Gastrocnemius medialis (tissue), 4 donors: Measurements from ENCODE around the gene RIPOR3. TPM values are rescaled to one million over a fixed set of nuclear protein-coding genes. Genes with fewer than 3 reads are reported as not detected.
A peak's percentile ranks its signal among the peaks of the same experiment; 100 is the strongest.

ENCODE experiments used
- ATAC-seq, 2 donors: fragments of 150-250 bp; one replicate each; pipeline ENCODE4 v1.9.1; 2016
- DNase-seq, 2 donors: peaks; one replicate each; pipeline ENCODE4 v3.0.0-alpha.2; 2019
- H3K27ac ChIP-seq, 4 donors: fragments of 200-600 bp; sonication (generic); 1 replicate in 1 of 4; 2 replicates in 3 of 4; pipeline ENCODE4 v1.5.1; 2016 to 2018; ENCODE audit warnings: mild to moderate bottlenecking in 2 of 4, moderate library complexity in 1 of 4
- H3K27me3 ChIP-seq, 3 donors: fragments of 200-600 bp; sonication (generic) in 2 of 3; 1 replicate in 1 of 3; 2 replicates in 2 of 3; pipeline versions ENCODE4 v1.5.1 to v1.6.0; 2016 to 2019; ENCODE audit warnings: mild to moderate bottlenecking in 1 of 3, moderate library complexity in 1 of 3
- H3K36me3 ChIP-seq, 2 donors: fragments of 200-600 bp; sonication (generic) in 1 of 2; one replicate each; pipeline ENCODE4 v1.5.1; 2017 to 2018
- H3K4me1 ChIP-seq, 2 donors: fragments of 200-600 bp; sonication (generic) in 1 of 2; one replicate each; pipeline ENCODE4 v1.5.1; 2016 to 2017; ENCODE audit warnings: mild to moderate bottlenecking in 2 of 2
- H3K4me3 ChIP-seq, 4 donors: fragments of 200-600 bp; sonication (generic) in 3 of 4; 1 replicate in 1 of 4; 2 replicates in 3 of 4; pipeline ENCODE4 v1.5.1; 2016 to 2019; ENCODE audit warnings: mild to moderate bottlenecking in 2 of 4
- H3K9me3 ChIP-seq, 3 donors: fragments of 200-600 bp; sonication (generic) in 2 of 3; 1 replicate in 1 of 3; 2 replicates in 2 of 3; pipeline ENCODE4 v1.5.1; 2016 to 2019
- CTCF ChIP-seq, 5 experiments: fragments of 450-650 bp in 3 of 5; fragments of 200-600 bp in 2 of 5; sonication (generic) in 2 of 5; IDR thresholded peaks in 4 of 5; conservative IDR thresholded peaks in 1 of 5; 1 replicate in 4 of 5; 2 replicates in 1 of 5; pipeline ENCODE4 v1.5.1; 2016 to 2019; ENCODE audit warnings: antibody characterized with exemption in 5 of 5, mild to moderate bottlenecking in 3 of 5, moderate library complexity in 3 of 5
- POLR2A ChIP-seq, 2 donors: fragments of 450-650 bp; IDR thresholded peaks; one replicate each; pipeline ENCODE4 v1.6.1; 2017; ENCODE audit warnings: antibody characterized with exemption in 2 of 2, mild to moderate bottlenecking in 2 of 2, moderate library complexity in 2 of 2
- in situ Hi-C, 4 donors: fragments of 200-750 bp; cut with MboI; loops; one replicate each; pipeline versions ENCODE4 v1.15.0 to v1.8.0; 2017; ENCODE audit warnings: low sequenced_read_pairs in 4 of 4
- intact Hi-C: fragments of 100-400 bp; cut with DNase I; formaldehyde crosslinking; loops from one replicate; pipeline ENCODE4 v1.15.1; 2023; ENCODE audit warnings: low total_unique reads
- total RNA-seq, 4 donors: library from RNA; depleted of rRNA; stranded (reverse); fragments of >200 nt; gene quantifications; one replicate each; pipeline versions ENCODE4 v1.1.0 to v1.2.3, GENCODE V29; 2016

The RIPOR3 gene
- total RNA-seq, 4 donors from 2014 or later, result 5.3 to 12.5 (median 8.2) TPM

- H3K4me1 ChIP-seq, result peaks cover 53 to 54% of the 10 kb centered on the region in 2 donors
- TF ChIP-seq POLR2A (IDR thresholded peaks at IDR 0.05) (peak in 1 of 2 donors; percentile 45), CTCF (IDR thresholded peaks at IDR 0.05 in 4 of 5, conservative IDR thresholded peaks at IDR 0.05 in 1 of 5) (no peak)
- peak; percentile 93 to 97 for DNase-seq
- intact Hi-C loops, result loop anchor here (1.0 to 10.0 kb wide), 6 partner anchors 67 to 465 kb away; partner anchors contain the start of genes PTPN1 and UBE2V1
- H3K36me3 ChIP-seq, result peaks cover 0 to 62% of the 10 kb centered on the region in 2 donors
- H3K9me3 ChIP-seq, result no peaks in the 10 kb centered on the region
- H3K4me3 ChIP-seq, result no peak overlapping the region
- peak overlapping the region; percentile 89 to 96 (median 92) for H3K27ac ChIP-seq
- H3K27me3 ChIP-seq, result no peaks in the 10 kb centered on the region
- peak; percentile 68 to 75 for ATAC-seq
- in situ Hi-C loops, result loop anchor here (5.0 to 10.0 kb wide), 5 partner anchors 93 to 390 kb away; no protein-coding TSS in a partner anchor
Measured at GRCh38 chr20:50577175-50578018, 113.9 kb downstream of the RIPOR3 start.

GRCh38 chr20:50575865-50576720, 115.2 kb downstream of the RIPOR3 start:
- no peak for TF ChIP-seq POLR2A (IDR thresholded peaks at IDR 0.05)
- peak; percentile 54 to 84 (median 78) for TF ChIP-seq CTCF (IDR thresholded peaks at IDR 0.05 in 4 of 5, conservative IDR thresholded peaks at IDR 0.05 in 1 of 5)

GRCh38 chr20:50574586-50574985, 116.8 kb downstream of the RIPOR3 start:
- H3K4me3 ChIP-seq, result no peak overlapping the region
- H3K4me1 ChIP-seq, result peaks cover 81 to 82% of the 10 kb centered on the region in 2 donors
- no peaks in the 10 kb centered on the region for H3K27me3 ChIP-seq
- H3K9me3 ChIP-seq, result no peaks in the 10 kb centered on the region
- intact Hi-C loops (loop anchor here (10.0 kb wide), 1 partner anchor 270 kb away; no protein-coding TSS in a partner anchor), in situ Hi-C loops (loop anchor here (5.0 to 10.0 kb wide), 3 partner anchors 62 to 110 kb away; partner anchors contain the start of gene PTPN1 (in 2 of the 4))
- peak overlapping the region; percentile 89 to 96 (median 94) for H3K27ac ChIP-seq
- TF ChIP-seq POLR2A (IDR thresholded peaks at IDR 0.05) (no peak), CTCF (IDR thresholded peaks at IDR 0.05 in 4 of 5, conservative IDR thresholded peaks at IDR 0.05 in 1 of 5) (no peak)
- DNase-seq (peak in 1 of 2 donors; percentile 6), ATAC-seq (no peak)
- H3K36me3 ChIP-seq, result peaks cover 0 to 40% of the 10 kb centered on the region in 2 donors

More at GRCh38 chr20:50575865-50576720, 115.2 kb downstream of the RIPOR3 start:
- peak overlapping the region; percentile 89 to 96 (median 92) for H3K27ac ChIP-seq
- H3K27me3 ChIP-seq, result no peaks in the 10 kb centered on the region
- in situ Hi-C loops (loop anchor here (5.0 to 10.0 kb wide), 5 partner anchors 91 to 389 kb away; no protein-coding TSS in a partner anchor), intact Hi-C loops (loop anchor here (2.0 to 10.0 kb wide), 4 partner anchors 114 to 464 kb away; partner anchors contain the start of gene UBE2V1)
- ATAC-seq (peak; percentile 20 to 32), DNase-seq (peak; percentile 56 to 81)
- no peaks in the 10 kb centered on the region for H3K9me3 ChIP-seq
- peaks cover 0 to 49% of the 10 kb centered on the region in 2 donors for H3K36me3 ChIP-seq
- peaks cover 66 to 67% of the 10 kb centered on the region in 2 donors for H3K4me1 ChIP-seq
- H3K4me3 ChIP-seq, result no peak overlapping the region

- ATAC-seq (no peak), DNase-seq (peak in 1 of 2 donors; percentile 13)
- in situ Hi-C loops (loop anchor here (5.0 to 10.0 kb wide), 3 partner anchors 62 to 109 kb away; partner anchors contain the start of gene PTPN1 (in 2 of the 4)), intact Hi-C loops (loop anchor here (10.0 kb wide), 1 partner anchor 269 kb away; no protein-coding TSS in a partner anchor)
- TF ChIP-seq CTCF (IDR thresholded peaks at IDR 0.05 in 4 of 5, conservative IDR thresholded peaks at IDR 0.05 in 1 of 5) (no peak), POLR2A (IDR thresholded peaks at IDR 0.05) (no peak)
- Histone ChIP-seq H3K27ac (peak overlapping the region; percentile 89 to 96 (median 94)), H3K4me1 (peaks cover 82 to 85% of the 10 kb centered on the region in 2 donors), H3K4me3 (no peak overlapping the region), H3K36me3 (peaks cover 0 to 37% of the 10 kb centered on the region in 2 donors), H3K27me3 (no peaks in the 10 kb centered on the region), H3K9me3 (no peaks in the 10 kb centered on the region)
Measured at GRCh38 chr20:50574108-50574507, 117.2 kb downstream of the RIPOR3 start.
